HG02943 (cell line): ENCODE data around the gene SORBS1.

Experiments
- ATAC-seq: cut with Tn5 transposase; IDR thresholded peaks from one replicate; pipeline ENCODE4 v1.9.1; 2021; ENCODE audit warnings: mild to moderate bottlenecking, low read depth, moderate library complexity; ENCODE audit not compliant: unreplicated experiment

The SORBS1 gene

DNA sequence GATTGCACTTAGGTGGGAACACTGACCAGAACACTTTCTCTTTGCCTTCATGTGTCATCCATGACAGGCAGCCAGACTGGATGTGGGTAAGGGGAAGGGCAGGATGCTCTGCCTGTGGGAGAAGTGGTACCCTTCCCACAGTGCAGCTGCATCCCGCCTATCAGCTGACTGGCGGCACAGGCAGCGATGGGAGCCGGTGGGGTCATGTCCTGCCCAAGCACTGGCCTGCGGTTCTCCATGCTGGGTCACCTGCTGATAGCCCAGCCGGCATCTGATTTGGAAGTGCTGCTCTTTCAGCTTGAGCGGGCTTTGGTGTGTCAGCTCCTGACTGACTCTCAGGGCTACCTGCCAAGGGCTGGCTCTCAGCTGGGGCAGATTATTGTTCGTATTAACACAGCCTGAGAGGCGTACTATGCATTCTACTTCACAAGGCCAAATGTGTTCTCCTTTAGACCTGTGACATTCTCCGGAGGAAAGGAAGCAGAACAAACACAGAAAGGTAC is 165.2 kb downstream of the SORBS1 start:
- ATAC-seq: no peak

DNA sequence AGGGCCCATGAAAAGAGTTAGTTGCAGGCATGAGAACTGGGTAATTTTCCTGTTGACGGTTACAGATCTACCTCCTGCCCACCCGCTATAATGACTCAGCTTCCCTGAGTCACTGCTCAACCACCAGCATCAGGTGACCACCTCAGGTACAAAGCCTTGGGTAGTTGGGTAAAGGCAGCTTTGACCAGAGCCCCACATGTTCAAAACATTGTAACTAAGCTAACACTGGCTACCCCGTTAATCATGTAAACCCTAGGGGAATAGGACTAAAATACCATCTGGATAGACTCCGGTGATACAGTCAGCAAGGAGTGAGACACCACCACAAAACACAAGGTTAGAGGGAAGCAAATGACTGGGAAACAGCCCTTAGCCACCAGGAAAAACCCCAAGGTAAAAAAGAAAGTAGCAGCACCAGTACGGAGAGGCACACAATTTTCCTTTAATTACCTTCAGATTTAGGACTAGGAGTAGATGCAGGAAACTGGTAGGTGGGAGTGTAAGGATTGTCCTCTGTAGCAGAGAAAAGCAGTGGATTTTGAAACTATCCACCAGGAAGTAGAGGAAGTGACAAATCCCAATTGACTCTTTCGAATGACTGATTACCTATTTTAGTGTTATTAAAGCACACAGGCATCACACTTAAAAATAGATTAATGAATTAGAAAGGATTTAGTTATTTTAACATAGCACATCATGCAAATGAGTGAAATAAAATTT is 166.8 kb downstream of the SORBS1 start:
- ATAC-seq: no peak

DNA sequence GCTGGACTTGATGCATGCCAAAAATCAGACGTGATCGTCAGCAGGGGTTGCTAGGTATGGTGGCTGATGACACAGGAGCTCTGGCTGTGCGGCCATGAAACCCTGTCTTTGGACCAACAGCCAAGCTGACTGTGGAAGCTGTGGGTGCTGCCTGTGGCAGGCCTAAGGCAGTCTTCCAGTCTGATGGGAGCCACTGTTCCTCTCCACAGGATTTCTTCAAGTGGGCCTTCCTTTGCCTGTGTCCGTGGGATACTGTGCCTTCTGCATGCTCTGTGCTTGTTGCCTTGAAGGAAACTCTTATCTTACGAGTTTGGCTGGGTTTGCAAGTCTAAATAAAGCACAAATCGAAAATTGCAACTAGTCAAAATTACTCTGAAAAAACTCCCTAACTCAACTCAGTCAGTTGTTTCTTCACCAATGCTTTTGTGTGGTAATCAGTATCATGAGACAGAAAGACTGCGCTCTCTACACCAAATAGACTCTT is 168.4 kb downstream of the SORBS1 start:
- ATAC-seq: no peak

DNA sequence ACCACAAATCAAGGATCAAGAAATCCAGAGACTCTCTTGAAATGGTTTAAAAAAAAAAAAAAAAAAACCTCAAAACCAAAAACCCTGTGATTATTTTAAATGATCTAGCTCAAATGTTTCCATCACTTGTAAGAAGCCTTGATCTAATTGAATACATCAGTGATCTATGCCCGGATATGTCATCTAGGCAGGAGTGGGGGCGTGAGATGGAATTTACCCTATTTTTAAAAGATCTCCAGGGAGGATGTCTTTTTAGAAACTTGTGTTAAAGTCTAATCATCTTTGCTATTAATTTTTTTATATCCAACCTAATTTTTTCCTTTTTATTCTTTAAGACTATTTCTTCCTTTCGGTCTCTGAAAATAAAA is 169.0 kb downstream of the SORBS1 start:
- ATAC-seq: no peak

DNA sequence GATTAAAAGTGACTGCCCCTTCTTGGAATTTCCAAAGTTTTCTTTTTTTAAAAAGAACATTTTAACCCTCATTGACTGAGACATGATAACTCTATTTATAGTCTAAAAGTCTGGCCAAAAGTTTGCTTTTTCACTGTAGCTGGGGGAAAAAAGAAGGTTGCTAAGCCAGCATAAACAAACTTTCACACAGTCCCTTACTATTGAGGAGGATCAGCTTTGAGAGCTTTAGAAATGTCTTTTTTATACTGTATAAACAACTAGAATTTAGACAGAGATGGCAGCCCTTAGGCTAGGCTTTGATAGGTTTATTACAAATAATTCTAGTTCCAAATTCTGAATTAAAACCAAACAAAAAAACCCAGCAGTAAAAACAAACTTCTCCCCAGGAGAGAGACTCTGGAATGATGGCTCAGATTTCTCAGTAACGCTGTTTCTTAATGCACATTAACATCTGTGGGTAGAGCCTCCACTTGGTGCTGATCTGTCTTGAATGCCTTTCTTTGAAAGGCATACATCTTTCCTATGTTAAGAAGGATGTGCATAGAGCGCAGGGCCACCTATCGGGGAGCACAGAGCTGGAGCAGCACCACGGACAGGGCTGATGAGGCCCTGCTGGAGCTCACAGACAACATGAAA is 169.5 kb downstream of the SORBS1 start:
- no peak for ATAC-seq

DNA sequence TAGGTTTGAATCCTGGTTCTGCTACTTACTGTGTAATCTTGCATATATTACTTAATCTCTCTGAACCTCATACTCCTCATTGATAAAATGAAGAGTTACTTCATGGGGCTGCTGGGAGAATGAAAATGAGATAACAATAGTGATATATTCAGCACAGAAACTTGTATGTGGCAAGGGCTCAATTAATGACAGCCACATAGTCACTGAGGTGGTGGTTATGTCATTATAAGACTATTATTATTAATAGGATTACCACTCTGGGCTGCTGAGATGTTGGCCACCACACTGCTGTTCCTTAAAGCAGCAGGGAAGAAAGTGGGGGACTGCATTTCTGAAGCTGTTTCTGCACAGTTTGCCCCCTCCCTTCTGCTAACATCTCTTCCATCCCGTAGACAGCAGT is 170.0 kb downstream of the SORBS1 start:
- ATAC-seq: no peak

- ATAC-seq: no peak
These were observed 171.2 kb downstream of the SORBS1 start for GRCh38 chr10:95389982-95390381.

DNA sequence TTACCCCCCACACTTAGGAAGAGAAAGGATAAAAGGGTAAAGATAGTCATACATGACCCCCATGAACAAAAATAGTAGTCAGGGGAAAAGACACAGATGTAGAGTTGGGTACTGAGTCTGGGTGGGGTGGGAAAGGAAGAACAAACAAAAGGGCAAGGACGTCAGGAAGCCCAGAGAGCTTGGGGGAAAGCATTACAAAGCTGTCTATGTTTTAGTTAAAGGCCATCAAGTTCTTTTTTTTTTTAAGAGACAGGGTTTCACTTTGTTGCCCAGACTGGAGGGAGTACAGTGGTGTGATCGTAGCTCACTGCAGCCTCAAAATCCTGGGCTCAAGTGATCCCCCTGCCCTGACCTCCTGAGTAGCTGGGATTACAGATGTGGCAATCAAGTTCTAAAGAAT is 172.0 kb downstream of the SORBS1 start:
- no peak for ATAC-seq

GRCh38 chr10:95388539-95388938 is 172.6 kb downstream of the SORBS1 start:
- no peak for ATAC-seq

- no peak for ATAC-seq
These were observed 173.1 kb downstream of the SORBS1 start for GRCh38 chr10:95388109-95388471.

DNA sequence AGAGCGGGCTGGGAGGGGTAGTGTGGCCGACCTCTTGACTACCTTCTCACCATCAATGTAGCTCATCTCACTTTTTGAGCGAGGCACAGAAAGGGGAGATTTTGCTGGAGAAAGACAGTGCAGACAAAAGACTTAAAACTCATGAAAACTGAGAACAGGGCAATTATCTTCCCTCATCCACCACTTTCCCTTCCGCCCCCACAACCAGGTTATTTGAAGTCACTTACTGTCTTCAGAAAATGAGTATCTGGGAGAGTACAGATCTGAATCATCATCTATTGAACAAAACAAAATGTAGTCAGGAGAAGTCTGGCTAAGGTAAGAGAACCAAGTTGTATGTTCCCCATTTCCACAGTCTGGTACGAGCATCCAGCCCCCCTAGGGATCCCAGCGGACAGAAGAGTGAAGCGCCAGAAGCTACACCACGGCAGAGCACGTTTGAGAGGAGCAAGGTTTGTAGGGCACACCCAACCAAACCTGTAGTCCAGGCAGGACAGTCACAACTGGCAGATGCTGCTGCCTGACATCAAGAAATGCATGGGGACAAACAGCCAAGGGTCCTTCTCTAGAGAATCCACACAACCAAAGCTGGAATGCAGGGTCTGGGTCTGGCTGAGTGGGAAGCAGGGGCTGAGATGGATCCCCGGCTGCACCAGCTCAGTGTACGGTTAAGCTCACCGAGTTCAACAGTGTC is 177.0 kb downstream of the SORBS1 start:
- ATAC-seq: no peak

GRCh38 chr10:95382596-95382995 is 178.6 kb downstream of the SORBS1 start:
- ATAC-seq: no peak

- ATAC-seq: no peak
These were observed 179.0 kb downstream of the SORBS1 start for GRCh38 chr10:95382174-95382573.

DNA sequence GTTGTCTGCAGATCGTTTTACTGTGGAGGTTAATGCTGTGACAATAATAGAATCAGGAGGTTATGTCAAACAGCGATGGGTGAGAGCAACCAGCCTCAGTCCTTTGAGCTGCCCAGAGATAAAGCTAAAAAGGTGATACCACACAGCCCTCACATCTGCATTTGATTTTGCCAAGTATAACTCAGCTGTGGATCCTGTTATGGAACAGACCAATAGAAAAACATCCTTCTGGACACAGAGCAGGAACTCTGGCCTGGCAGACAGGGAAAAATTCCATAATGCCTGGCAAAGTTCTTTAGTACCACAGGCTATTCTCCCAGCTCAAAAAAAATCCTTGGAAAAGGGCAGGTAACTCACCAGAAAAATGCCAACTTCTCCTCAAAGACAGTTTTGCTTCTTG is 183.2 kb downstream of the SORBS1 start:
- ATAC-seq: no peak

DNA sequence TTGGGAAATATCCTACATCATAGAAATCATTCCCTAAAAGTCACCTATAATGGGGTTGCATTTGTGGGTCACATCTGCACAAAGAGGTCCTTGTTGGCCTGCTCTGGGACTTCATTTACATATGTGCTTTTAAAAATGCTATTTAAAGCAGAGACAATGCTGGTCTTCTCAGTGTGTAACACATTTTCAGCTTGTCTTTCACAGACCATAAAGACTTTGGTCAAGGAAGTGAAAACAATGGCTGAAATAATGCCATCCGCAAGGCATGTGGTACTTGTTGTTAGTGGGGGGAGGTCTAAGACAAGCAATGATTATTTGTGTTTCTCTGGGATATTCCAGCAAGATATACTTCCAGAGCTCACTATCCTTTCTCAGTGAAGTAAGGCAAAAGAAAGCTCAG is 185.8 kb downstream of the SORBS1 start:
- no peak for ATAC-seq

GRCh38 chr10:95374597-95375209 is 186.5 kb downstream of the SORBS1 start:
- no peak for ATAC-seq

- no peak for ATAC-seq
These were observed 187.5 kb downstream of the SORBS1 start for GRCh38 chr10:95373660-95374059.

GRCh38 chr10:95364342-95364741 is 196.8 kb downstream of the SORBS1 start:
- ATAC-seq: no peak

DNA sequence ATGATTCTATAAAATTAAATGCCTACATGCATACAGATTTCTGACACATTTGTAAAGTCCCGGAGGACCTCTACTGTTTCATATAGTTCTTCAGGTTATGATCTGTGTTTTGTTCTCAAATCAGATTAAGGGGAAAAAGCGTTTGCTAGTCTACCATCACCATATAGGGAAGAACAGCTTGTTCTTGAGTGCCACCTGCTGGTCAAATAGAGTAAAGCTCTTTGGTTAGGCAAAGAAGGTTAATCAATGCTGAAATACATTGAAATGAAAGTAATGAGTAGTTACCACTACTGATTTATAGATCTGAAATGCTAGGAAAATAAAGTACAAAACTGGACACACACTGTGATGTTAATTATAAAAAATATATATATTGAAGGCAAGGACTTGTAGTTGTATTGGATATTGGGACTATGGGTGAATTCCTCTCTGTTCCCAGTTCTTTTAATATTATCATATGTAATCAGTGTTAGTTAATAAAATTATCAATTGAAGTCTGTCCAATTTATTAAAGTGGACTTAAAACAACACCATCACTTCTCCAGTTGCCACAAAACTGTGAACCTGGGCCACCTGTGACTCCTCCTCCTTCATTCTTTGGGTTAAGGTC is 197.8 kb downstream of the SORBS1 start:
- ATAC-seq: peak; percentile 72

- ATAC-seq: no peak
These were observed 201.0 kb downstream of the SORBS1 start for GRCh38 chr10:95360122-95360714.
